ENCODE measurements around the gene VPS35.

The VPS35 gene

GRCh38 chr16:46720619-46721018 is 31.6 kb upstream of the VPS35 start:
- Histone ChIP-seq H3K4me3 (ENCODE audit: low read depth, low read length) (no peak overlapping the region), H3K4me1 (ENCODE audit: control insufficient read depth, insufficient read depth, low read length) (no peaks in the 10 kb centered on the region), H3K36me3 (ENCODE audit: control insufficient read depth in 2 of 2, insufficient read depth in 1 of 2, low read length in 2 of 2) (no peaks in the 10 kb centered on the region), H3K9me3 (ENCODE audit: control insufficient read depth, insufficient read depth, low read depth, low read length) (no peaks in the 10 kb centered on the region), H3K27ac (ENCODE audit: extremely low read depth, low read depth, low read length) (no peak overlapping the region)
- CTCF ChIA-PET, result no interaction called here
- TF ChIP-seq, protein P1, sequence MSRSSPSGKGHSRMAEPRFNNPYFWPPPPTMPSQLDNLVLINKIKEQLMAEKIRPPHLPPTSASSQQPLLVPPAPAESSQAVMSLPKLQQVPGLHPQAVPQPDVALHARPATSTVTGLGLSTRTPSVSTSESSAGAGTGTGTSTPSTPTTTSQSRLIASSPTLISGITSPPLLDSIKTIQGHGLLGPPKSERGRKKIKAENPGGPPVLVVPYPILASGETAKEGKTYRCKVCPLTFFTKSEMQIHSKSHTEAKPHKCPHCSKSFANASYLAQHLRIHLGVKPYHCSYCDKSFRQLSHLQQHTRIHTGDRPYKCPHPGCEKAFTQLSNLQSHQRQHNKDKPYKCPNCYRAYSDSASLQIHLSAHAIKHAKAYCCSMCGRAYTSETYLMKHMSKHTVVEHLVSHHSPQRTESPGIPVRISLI (tag by site-specific recombination; IDR thresholded peaks at IDR 0.05), result no peak
- no peak for TF ChIP-seq ZNF513 (tag by site-specific recombination; IDR thresholded peaks at IDR 0.05)
- TF ChIP-seq ZBTB7A (tag by site-specific recombination; IDR thresholded peaks at IDR 0.05; ENCODE audit: low read depth), result no peak
- TF ChIP-seq PRDM4 (tag by site-specific recombination; IDR thresholded peaks at IDR 0.05), result no peak
- TF ChIP-seq ZNF266 (tag by site-specific recombination; IDR thresholded peaks at IDR 0.05; ENCODE audit: low read depth), result no peak
- no peak for TF ChIP-seq SCRT1 (tag by site-specific recombination; IDR thresholded peaks at IDR 0.05; ENCODE audit: borderline replicate concordance)
- TF ChIP-seq ZXDB (tag by site-specific recombination; IDR thresholded peaks at IDR 0.05), result no peak
- TF ChIP-seq ZNF701 (tag by site-specific recombination; IDR thresholded peaks at IDR 0.05), result no peak
- TF ChIP-seq ZNF529 (tag by site-specific recombination; IDR thresholded peaks at IDR 0.05; ENCODE audit: insufficient replicate concordance), result no peak
- TF ChIP-seq ZNF155 (tag by site-specific recombination; IDR thresholded peaks at IDR 0.05), result no peak
- TF ChIP-seq HOXD13 (CRISPR knock-in tag; IDR thresholded peaks at IDR 0.05; ENCODE audit: borderline replicate concordance), result no peak
- TF ChIP-seq ZNF76 (tag by site-specific recombination; IDR thresholded peaks at IDR 0.05; ENCODE audit: borderline replicate concordance, low read depth), result no peak
- no peak for TF ChIP-seq ZBTB26 (tag by site-specific recombination; optimal IDR thresholded peaks at IDR 0.05)
- no peak for TF ChIP-seq ZNF596 (tag by site-specific recombination; IDR thresholded peaks at IDR 0.05)
- TF ChIP-seq, protein P2, sequence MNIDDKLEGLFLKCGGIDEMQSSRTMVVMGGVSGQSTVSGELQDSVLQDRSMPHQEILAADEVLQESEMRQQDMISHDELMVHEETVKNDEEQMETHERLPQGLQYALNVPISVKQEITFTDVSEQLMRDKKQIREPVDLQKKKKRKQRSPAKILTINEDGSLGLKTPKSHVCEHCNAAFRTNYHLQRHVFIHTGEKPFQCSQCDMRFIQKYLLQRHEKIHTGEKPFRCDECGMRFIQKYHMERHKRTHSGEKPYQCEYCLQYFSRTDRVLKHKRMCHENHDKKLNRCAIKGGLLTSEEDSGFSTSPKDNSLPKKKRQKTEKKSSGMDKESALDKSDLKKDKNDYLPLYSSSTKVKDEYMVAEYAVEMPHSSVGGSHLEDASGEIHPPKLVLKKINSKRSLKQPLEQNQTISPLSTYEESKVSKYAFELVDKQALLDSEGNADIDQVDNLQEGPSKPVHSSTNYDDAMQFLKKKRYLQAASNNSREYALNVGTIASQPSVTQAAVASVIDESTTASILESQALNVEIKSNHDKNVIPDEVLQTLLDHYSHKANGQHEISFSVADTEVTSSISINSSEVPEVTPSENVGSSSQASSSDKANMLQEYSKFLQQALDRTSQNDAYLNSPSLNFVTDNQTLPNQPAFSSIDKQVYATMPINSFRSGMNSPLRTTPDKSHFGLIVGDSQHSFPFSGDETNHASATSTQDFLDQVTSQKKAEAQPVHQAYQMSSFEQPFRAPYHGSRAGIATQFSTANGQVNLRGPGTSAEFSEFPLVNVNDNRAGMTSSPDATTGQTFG (tag by site-specific recombination; IDR thresholded peaks at IDR 0.05; ENCODE audit: borderline replicate concordance), result no peak
- TF ChIP-seq ZNF626 (tag by site-specific recombination; IDR thresholded peaks at IDR 0.05), result no peak
- no peak for TF ChIP-seq ZNF335 (tag by site-specific recombination; conservative IDR thresholded peaks at IDR 0.05)
- TF ChIP-seq PRDM1 (tag by site-specific recombination; IDR thresholded peaks at IDR 0.05), result no peak
- POLR2A ChIA-PET, result no interaction called here
